ENCODE results near the gene CRYBA1. TPM values are rescaled to one million over a fixed set of nuclear protein-coding genes. Genes with fewer than 3 reads are reported as not detected.

CRYBA1 gene
- total RNA-seq, 8 experiments from 2014 or later: 0.54 to 7.0 (median 1.4) TPM; not detected in 5

DNA sequence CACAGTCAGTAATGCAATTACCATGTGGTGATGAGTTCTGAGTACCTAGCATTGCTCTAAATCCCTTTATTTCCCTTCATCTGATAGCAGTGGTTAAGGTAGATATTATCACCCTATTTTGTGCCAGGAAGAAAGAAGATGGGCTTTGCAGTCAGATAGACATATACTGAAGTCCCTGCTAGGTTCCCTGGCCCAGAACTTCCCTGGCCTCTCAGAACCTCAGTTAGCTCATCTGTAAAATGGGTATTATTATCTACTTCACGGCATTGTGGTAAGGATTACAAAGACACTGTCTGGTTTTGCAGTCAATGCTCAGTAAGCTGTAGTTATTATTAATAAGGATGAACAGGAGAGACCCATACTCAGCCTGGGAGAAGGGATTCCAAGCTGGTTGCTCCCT, 4.6 kb upstream of the CRYBA1 start:
- 83 to 100% (median 100%) methylated on average over 1 of the region's 1 CpG; no CpG with 5 or more reads in 7 of the 10 experiments for WGBS, 10 experiments
- in situ Hi-C loops (cut with MboI; ENCODE audit: low pct_unique_long_range_greater_than_20kb in 2 of 9, low sequenced_read_pairs in 9 of 9, unreplicated experiment in 9 of 9): no loop called here
- Histone ChIP-seq H3K27ac (no peak overlapping the region), H3K4me3 (no peak overlapping the region), H3K4me1 (replicated peaks in 1 of 2) (peaks cover 20 to 23% of the 10 kb centered on the region in 2 donors)
- ATAC-seq (replicated peaks in 6 of 8): no peak

DNA sequence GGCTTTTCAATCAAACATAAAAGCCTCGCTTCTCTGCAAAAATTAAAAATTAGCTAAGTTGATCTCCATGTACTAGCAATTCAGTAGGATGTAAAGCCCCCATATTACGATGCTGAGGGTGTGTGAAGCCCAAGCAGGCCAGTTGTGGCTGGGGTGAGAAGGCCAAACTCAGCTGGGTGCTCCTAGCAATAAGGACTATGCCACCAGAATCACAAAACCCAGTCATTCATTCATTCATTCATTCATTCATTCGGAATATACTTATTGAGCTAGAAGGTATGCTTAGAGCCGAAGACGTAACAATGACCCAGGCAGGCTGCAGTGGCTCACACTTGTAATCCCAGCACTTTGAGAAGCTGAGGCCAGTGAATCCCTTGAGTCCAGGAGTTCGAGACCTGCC, 3.9 kb upstream of the CRYBA1 start:
- in situ Hi-C loops (cut with MboI; ENCODE audit: low pct_unique_long_range_greater_than_20kb in 2 of 9, low sequenced_read_pairs in 9 of 9, unreplicated experiment in 9 of 9): no loop called here
- no peak for ATAC-seq (replicated peaks in 6 of 8)

DNA sequence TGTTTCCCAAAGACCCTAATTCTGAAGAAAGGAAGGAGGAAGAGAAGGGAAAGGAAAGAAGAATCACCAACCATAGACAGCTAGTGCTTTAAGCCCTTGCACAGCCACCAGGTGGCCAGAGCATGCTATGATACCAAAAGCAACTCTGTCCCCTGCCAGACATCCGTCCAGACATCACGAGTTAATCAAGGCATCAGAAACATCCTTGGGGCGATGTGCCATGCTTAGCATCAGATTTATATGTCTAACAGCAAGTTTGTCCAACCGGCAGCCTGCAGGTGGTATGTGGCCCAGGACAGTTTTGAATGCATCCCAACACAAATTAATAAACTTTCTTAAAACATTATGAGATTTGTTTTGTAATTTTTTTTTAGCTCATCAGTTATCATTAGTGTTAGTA, 2.9 kb upstream of the CRYBA1 start:
- peak in 3 of 8 experiments; percentile 45 to 85 (median 45) for ATAC-seq (replicated peaks in 6 of 8)
- 14 to 100% (median 78%) methylated on average over 1 to 3 of the region's 4 CpGs; no CpG with 5 or more reads in 2 of the 10 experiments for WGBS, 10 experiments
- peaks cover 20 to 23% of the 10 kb centered on the region in 2 donors for H3K4me1 ChIP-seq (replicated peaks in 1 of 2)
- H3K27ac ChIP-seq: no peak overlapping the region
- in situ Hi-C loops (cut with MboI; ENCODE audit: low pct_unique_long_range_greater_than_20kb in 2 of 9, low sequenced_read_pairs in 9 of 9, unreplicated experiment in 9 of 9): no loop called here
- H3K4me3 ChIP-seq: no peak overlapping the region

More for the DNA sequence above, 3.9 kb upstream of the CRYBA1 start:
- Histone ChIP-seq H3K4me3 (no peak overlapping the region), H3K27ac (no peak overlapping the region), H3K4me1 (replicated peaks in 1 of 2) (peaks cover 20 to 23% of the 10 kb centered on the region in 2 donors)
- 80 to 100% (median 95%) methylated on average over 1 to 6 of the region's 6 CpGs; no CpG with 5 or more reads in 1 of the 10 experiments for WGBS, 10 experiments

DNA sequence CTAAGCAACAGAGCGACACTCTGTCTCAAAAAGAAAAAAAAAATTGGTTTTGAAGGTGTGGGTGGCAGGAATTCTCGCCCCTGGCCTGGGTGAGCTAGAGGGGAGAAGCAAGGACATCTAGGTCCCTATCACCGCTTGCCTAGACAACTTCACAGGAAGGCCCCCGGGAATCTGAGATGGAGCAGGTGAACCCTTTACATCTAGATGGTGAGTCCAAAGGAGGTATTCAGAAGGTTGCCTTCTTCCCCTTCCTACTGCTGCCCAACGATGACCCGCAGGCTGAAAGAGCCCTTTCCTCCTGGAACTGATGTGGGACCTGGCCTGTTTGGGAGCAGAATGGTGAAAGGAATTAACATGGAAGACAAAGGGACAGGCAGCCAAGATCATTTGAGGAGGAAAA, 1.3 kb upstream of the CRYBA1 start:
- ATAC-seq (replicated peaks in 6 of 8): no peak
- in situ Hi-C loops (cut with MboI; ENCODE audit: low pct_unique_long_range_greater_than_20kb in 2 of 9, low sequenced_read_pairs in 9 of 9, unreplicated experiment in 9 of 9): no loop called here
- whole genome bisulfite sequencing, 10 experiments: 80 to 100% (median 83%) methylated on average over 2 to 5 of the region's 6 CpGs; no CpG with 5 or more reads in 6 of the 10 experiments
- Histone ChIP-seq H3K4me3 (no peak overlapping the region), H3K4me1 (replicated peaks in 1 of 2) (peaks cover 19 to 20% of the 10 kb centered on the region in 2 donors), H3K27ac (no peak overlapping the region)

DNA sequence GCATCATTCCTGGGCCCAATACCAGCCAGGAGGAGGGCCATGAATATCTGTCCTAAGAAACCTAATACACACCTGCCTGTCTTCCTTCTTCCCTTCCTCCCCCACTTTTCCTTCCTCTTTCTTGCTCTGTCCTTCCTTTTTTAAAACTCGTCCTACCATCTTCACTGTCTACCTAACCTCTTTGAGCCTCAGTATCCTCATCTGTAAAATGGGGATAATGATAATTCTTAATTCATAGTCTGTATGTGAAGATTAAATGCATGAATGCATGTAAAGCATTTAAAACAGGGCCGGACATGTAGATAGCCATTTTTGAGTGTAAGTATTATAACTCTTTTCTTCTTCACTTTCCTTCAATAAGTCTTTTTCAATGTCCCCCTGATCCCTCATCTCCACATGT, 560 bp downstream of the CRYBA1 start:
- Histone ChIP-seq H3K27ac (no peak overlapping the region), H3K4me1 (replicated peaks in 1 of 2) (peaks cover 7% of the 10 kb centered on the region in 2 donors), H3K4me3 (no peak overlapping the region)
- in situ Hi-C loops (cut with MboI; ENCODE audit: low pct_unique_long_range_greater_than_20kb in 2 of 9, low sequenced_read_pairs in 9 of 9, unreplicated experiment in 9 of 9): no loop called here
- ATAC-seq (replicated peaks in 6 of 8): no peak
- WGBS, 10 experiments: 46 to 100% (median 90%) methylated on average over 1 to 2 of the region's 2 CpGs; no CpG with 5 or more reads in 1 of the 10 experiments

DNA sequence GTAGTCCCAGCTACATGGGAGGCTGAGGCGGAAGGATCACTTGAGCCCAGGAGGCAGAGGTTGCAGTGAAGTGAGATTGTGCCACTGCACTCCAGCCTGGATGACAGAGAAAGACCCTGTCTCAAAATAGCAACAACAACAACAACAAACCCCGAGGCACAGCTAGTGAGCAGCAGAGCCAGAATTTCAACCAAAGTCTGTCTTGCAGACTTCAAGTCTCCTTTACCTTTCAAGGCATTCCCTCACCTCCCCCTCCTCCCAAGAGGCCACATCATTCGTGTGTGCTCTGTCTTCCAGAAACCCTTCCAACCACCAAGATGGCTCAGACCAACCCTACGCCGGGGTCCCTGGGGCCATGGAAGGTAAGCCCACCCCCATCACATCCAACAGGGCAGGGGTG, 2.2 kb downstream of the CRYBA1 start:
- 60 to 100% (median 91%) methylated on average over 1 to 4 of the region's 5 CpGs; no CpG with 5 or more reads in 3 of the 10 experiments for WGBS, 10 experiments
- Histone ChIP-seq H3K4me3 (no peak overlapping the region), H3K27ac (no peak overlapping the region), H3K4me1 (replicated peaks in 1 of 2) (peaks cover 7% of the 10 kb centered on the region in 2 donors)
- no peak for ATAC-seq (replicated peaks in 6 of 8)
- in situ Hi-C loops (cut with MboI; ENCODE audit: low pct_unique_long_range_greater_than_20kb in 2 of 9, low sequenced_read_pairs in 9 of 9, unreplicated experiment in 9 of 9): no loop called here

DNA sequence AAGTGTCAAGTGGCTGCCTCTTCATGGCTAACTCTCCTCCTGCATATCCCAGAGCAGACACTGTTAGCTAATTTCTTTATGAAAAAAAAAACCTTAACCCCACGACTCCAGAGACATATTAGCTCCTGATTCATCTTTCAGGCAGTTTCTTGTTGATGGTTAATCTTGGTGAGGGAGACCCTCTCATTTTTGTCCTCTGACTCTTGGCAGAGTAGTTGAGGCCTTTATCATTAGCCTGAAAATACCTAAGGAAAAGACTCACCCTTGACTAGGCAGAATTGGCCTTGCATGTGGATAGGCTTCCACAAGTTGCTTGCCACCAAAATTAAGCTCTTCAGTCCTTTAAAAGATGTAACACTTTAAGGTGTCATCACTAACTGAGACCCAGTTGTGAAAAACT, 4.0 kb downstream of the CRYBA1 start:
- 22 to 100% (median 78%) methylated on average over 1 of the region's 1 CpG; no CpG with 5 or more reads in 7 of the 10 experiments for WGBS, 10 experiments
- Histone ChIP-seq H3K4me1 (replicated peaks in 1 of 2) (peaks cover 7% of the 10 kb centered on the region in 2 donors), H3K4me3 (no peak overlapping the region), H3K27ac (no peak overlapping the region)
- ATAC-seq (replicated peaks in 6 of 8): no peak
- in situ Hi-C loops (cut with MboI; ENCODE audit: low pct_unique_long_range_greater_than_20kb in 2 of 9, low sequenced_read_pairs in 9 of 9, unreplicated experiment in 9 of 9): no loop called here

DNA sequence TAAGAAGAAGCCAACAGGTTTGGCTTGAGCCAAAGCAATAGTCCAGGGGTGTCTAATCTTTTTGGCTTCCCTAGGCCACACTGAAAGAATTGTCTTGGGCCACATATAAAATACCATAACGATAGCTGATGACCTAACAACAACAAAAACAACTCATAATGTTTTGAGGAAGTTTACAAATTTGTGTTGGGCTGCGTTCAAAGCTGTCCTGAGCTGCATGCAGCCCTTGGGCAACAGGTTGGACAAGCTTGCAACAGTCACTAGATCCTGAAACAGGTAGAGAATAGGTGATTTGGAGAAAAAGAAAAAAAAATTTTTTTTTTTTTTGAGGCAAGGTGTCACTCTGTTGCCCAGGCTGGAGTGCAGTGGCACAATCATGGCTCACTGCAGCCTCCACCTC, 4.5 kb downstream of the CRYBA1 start:
- 60 to 100% (median 94%) methylated on average over 1 to 2 of the region's 2 CpGs; no CpG with 5 or more reads in 5 of the 10 experiments for WGBS, 10 experiments
- no peak overlapping the region for H3K4me3 ChIP-seq
- in situ Hi-C loops (cut with MboI; ENCODE audit: low pct_unique_long_range_greater_than_20kb in 2 of 9, low sequenced_read_pairs in 9 of 9, unreplicated experiment in 9 of 9): no loop called here
- no peak overlapping the region for H3K27ac ChIP-seq
- peaks cover 7% of the 10 kb centered on the region in 2 donors for H3K4me1 ChIP-seq (replicated peaks in 1 of 2)
- ATAC-seq (replicated peaks in 6 of 8): no peak

DNA sequence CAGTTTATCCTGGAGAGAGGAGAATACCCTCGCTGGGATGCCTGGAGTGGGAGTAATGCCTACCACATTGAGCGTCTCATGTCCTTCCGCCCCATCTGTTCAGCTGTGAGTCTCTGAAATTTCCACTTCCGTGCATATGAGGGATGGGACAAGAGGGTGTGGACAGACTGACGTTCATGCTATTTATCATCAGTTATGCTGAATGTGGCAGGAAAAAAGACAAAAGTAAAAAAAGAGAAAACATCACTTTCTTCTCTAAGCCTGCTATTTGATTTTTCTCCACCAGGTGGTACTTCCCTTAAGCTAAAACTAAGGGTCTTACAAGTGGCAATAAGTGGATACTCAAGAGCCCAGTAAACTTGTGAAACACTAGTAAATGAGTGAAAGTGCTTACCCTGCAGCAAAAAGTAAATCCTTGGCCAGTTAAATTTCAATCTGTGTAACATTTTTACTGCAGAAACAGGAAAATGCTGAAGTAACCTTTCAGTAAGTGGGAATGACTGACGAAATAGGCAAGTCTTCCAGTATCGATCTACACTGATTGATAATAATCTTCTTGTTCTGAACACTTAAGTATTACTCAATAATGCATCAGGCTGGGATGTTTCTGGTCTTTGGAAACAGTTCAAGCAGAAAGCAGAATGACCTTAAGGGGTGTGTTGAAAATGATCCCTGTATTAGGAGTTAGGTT, 5.6 kb downstream of the CRYBA1 start:
- H3K27ac ChIP-seq: no peak overlapping the region
- 19 to 95% (median 75%) methylated on average over 2 to 7 of the region's 7 CpGs; no CpG with 5 or more reads in 1 of the 10 experiments for WGBS, 10 experiments
- H3K4me3 ChIP-seq: no peak overlapping the region
- in situ Hi-C loops (cut with MboI; ENCODE audit: low pct_unique_long_range_greater_than_20kb in 2 of 9, low sequenced_read_pairs in 9 of 9, unreplicated experiment in 9 of 9): no loop called here
- peak in 5 of 8 experiments; percentile 18 to 96 (median 53) for ATAC-seq (replicated peaks in 6 of 8)
- no peaks in the 10 kb centered on the region for H3K4me1 ChIP-seq (replicated peaks in 1 of 2)

DNA sequence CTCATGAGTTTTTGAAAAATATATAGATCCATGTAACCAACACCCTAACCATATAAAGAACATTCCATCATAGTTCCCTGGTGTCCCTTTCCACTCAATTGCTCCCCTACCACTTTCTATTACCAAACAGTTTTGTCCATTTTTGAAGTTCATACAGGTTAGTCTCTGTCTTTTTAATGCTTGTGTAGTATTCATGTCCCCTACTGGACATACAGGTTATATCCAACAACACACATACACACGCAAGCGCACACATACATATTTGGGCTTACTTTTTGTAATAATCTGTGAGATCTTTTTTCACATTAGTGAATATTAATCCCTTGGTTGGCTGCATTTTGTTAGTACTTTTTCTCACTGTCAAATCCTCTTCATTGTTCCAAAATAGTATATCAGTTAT, 6.4 kb downstream of the CRYBA1 start:
- Histone ChIP-seq H3K4me1 (replicated peaks in 1 of 2) (no peaks in the 10 kb centered on the region), H3K27ac (no peak overlapping the region), H3K4me3 (no peak overlapping the region)
- 60 to 100% (median 100%) methylated on average over 1 to 2 of the region's 2 CpGs; no CpG with 5 or more reads in 1 of the 10 experiments for WGBS, 10 experiments
- ATAC-seq (replicated peaks in 6 of 8): no peak
- in situ Hi-C loops (cut with MboI; ENCODE audit: low pct_unique_long_range_greater_than_20kb in 2 of 9, low sequenced_read_pairs in 9 of 9, unreplicated experiment in 9 of 9): no loop called here

DNA sequence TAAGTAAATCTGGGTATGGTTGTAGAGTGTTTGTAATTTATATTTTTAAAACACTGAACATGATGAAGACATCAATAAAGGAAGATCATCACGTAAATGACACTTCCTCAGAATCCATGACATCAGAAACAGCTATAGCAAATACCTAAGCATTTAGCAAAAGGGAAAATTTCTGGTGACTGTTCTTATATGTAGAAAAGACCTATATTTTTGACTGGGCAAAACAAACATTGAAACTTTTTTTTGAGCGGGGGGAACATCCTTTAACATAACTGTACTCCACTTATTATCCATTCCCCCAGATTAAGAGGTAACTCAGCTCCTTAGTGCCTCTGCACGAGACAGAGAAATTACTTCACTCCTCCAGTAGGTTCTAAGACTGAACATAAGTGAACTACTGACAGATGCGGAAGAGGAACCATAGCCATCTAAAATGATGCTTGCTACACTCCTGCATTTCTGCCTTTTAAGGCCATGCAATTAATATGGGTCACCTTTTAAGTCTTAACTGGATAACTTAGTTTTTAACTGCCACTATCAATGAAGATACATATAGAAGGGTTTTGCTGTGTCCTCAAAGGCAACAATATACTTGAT, 9.4 kb downstream of the CRYBA1 start:
- WGBS, 10 experiments: 79 to 100% (median 90%) methylated on average over 1 to 4 of the region's 4 CpGs
- in situ Hi-C loops (cut with MboI; ENCODE audit: low pct_unique_long_range_greater_than_20kb in 2 of 9, low sequenced_read_pairs in 9 of 9, unreplicated experiment in 9 of 9): no loop called here
- no peak overlapping the region for H3K4me3 ChIP-seq
- H3K4me1 ChIP-seq (replicated peaks in 1 of 2): no peaks in the 10 kb centered on the region
- H3K27ac ChIP-seq: no peak overlapping the region
- ATAC-seq (replicated peaks in 6 of 8): no peak

DNA sequence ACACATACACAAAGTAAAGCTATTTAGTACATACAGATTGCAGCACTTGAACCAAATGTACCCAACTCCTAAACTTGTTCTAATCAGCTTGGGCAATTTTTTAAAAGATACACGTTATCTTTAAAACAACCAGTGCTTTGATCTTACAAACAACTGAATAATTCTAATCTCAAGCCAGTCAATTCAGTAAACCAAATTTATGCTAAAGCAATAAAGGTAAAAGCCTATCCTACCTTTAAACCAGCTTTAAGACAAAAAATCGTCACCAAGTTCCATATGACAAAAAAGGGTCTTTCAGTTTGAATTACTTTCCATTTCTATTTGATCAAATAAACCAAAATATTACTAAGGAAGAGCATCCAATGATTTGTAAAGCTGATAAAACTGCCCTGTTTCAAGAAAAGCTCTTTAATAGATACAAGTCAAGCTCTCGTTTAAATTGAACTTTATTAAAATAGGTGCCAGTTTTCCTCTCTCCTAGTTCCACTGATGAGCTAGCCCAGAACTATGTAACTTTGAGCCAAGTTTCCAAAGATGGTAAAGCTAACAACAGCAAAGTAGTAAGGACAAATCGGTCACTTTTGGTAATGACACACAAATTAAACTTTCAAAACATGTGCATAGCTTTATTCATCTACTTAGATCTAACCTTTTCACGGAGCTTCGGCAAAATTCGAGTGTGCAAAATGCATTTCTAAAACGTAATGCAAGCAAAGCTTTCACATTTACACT, 10.2 kb downstream of the CRYBA1 start:
- 19 to 100% (median 90%) methylated on average over 1 to 8 of the region's 8 CpGs for WGBS, 10 experiments
- H3K4me1 ChIP-seq (replicated peaks in 1 of 2): no peaks in the 10 kb centered on the region
- H3K4me3 ChIP-seq: no peak overlapping the region
- in situ Hi-C loops (cut with MboI; ENCODE audit: low pct_unique_long_range_greater_than_20kb in 2 of 9, low sequenced_read_pairs in 9 of 9, unreplicated experiment in 9 of 9): no loop called here
- ATAC-seq (replicated peaks in 6 of 8): no peak
- no peak overlapping the region for H3K27ac ChIP-seq

DNA sequence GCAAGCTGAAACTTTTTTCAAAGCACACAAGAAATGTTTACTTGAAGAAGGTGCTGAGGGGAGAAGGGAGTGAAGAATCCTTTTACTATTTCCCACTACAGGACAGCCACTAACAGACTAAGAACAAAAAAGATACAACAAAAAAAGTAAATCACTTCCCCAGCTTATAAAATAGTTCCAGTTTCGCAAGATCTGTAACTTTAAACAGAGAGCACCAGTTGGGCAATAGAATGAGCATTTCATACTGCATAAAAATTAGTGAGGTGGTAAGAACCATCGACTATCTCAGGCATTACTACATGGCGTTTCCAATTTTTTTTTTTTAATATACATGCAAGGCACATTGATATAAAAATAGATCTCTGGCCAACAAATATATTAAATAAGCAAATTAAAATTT, 11.1 kb downstream of the CRYBA1 start:
- WGBS, 10 experiments: 31 to 100% (median 90%) methylated on average over 1 to 3 of the region's 3 CpGs; no CpG with 5 or more reads in 1 of the 10 experiments
- in situ Hi-C loops (cut with MboI; ENCODE audit: low pct_unique_long_range_greater_than_20kb in 2 of 9, low sequenced_read_pairs in 9 of 9, unreplicated experiment in 9 of 9): no loop called here
- no peak overlapping the region for H3K4me3 ChIP-seq
- H3K27ac ChIP-seq: no peak overlapping the region
- no peaks in the 10 kb centered on the region for H3K4me1 ChIP-seq (replicated peaks in 1 of 2)
- no peak for ATAC-seq (replicated peaks in 6 of 8)

Measured in motor neuron (in vitro differentiated cells).